ENCODE measurements around the gene PTEN.
"Not testable (repeated sequence)": the region's sequence is repeated elsewhere in the genome, so short reads cannot be mapped to it uniquely, and the experiment has no call there.

The PTEN gene

GRCh38 chr10:87866412-87866974 lies 3.1 kb downstream of the PTEN start:
- DNase-seq (ENCODE audit: low read depth, low spot score), result no peak
- no peaks in the 10 kb centered on the region for H3K36me3 ChIP-seq (ENCODE audit: insufficient read depth, insufficient read length, low read length)
- peak overlapping the region; percentile 61 for H3K9ac ChIP-seq (ENCODE audit: insufficient read length, low read depth)
- no peaks in the 10 kb centered on the region for H3K4me1 ChIP-seq (ENCODE audit: insufficient read depth, insufficient read length)
- H3K9me3 ChIP-seq (ENCODE audit: insufficient read depth, low read length), result no peaks in the 10 kb centered on the region
- no peak for TF ChIP-seq SUZ12 (IDR thresholded peaks at IDR 0.05; ENCODE audit: extremely low read depth, insufficient read depth, insufficient read length)
- TF ChIP-seq YY1 (IDR thresholded peaks at IDR 0.05; ENCODE audit: insufficient read depth, insufficient read length), result no peak
- TF ChIP-seq ZNF274 (IDR thresholded peaks at IDR 0.05; ENCODE audit: low read depth, low read length), result no peak
- H3K27me3 ChIP-seq (ENCODE audit: insufficient read depth, insufficient read length), result no peaks in the 10 kb centered on the region
- H3K4me3 ChIP-seq (ENCODE audit: insufficient read length, low read depth), result peak overlapping the region; percentile 76

- DNase-seq (ENCODE audit: low read depth, low spot score), result no peak
- Histone ChIP-seq H3K4me1 (ENCODE audit: insufficient read depth, insufficient read length) (no peaks in the 10 kb centered on the region), H3K9me3 (ENCODE audit: insufficient read depth, low read length) (no peaks in the 10 kb centered on the region), H3K27me3 (ENCODE audit: insufficient read depth, insufficient read length) (no peaks in the 10 kb centered on the region), H3K9ac (ENCODE audit: insufficient read length, low read depth) (no peak overlapping the region), H3K4me3 (ENCODE audit: insufficient read length, low read depth) (no peak overlapping the region), H3K36me3 (ENCODE audit: insufficient read depth, insufficient read length, low read length) (no peaks in the 10 kb centered on the region)
- no peak for TF ChIP-seq YY1 (IDR thresholded peaks at IDR 0.05; ENCODE audit: insufficient read depth, insufficient read length)
- no peak for TF ChIP-seq ZNF274 (IDR thresholded peaks at IDR 0.05; ENCODE audit: low read depth, low read length)
- no peak for TF ChIP-seq SUZ12 (IDR thresholded peaks at IDR 0.05; ENCODE audit: extremely low read depth, insufficient read depth, insufficient read length)
Observed at GRCh38 chr10:87867453-87867852, 4.0 kb downstream of the PTEN start.

- no peak overlapping the region for H3K9ac ChIP-seq (ENCODE audit: insufficient read length, low read depth)
Observed at GRCh38 chr10:87868277-87868676, 4.9 kb downstream of the PTEN start.

GRCh38 chr10:87869139-87869538 lies 5.7 kb downstream of the PTEN start:
- H3K9me3 ChIP-seq (ENCODE audit: insufficient read depth, low read length); H3K27me3 ChIP-seq (ENCODE audit: insufficient read depth, insufficient read length); H3K36me3 ChIP-seq (ENCODE audit: insufficient read depth, insufficient read length, low read length); H3K4me1 ChIP-seq (ENCODE audit: insufficient read depth, insufficient read length); H3K9ac ChIP-seq (ENCODE audit: insufficient read length, low read depth); H3K4me3 ChIP-seq (ENCODE audit: insufficient read length, low read depth); DNase-seq (ENCODE audit: low read depth, low spot score): not testable (repeated sequence)

More at GRCh38 chr10:87868277-87868676, 4.9 kb downstream of the PTEN start:
- no peak for TF ChIP-seq SUZ12 (IDR thresholded peaks at IDR 0.05; ENCODE audit: extremely low read depth, insufficient read depth, insufficient read length)
- TF ChIP-seq ZNF274 (IDR thresholded peaks at IDR 0.05; ENCODE audit: low read depth, low read length), result no peak
- H3K4me3 ChIP-seq (ENCODE audit: insufficient read length, low read depth), result no peak overlapping the region
- H3K4me1 ChIP-seq (ENCODE audit: insufficient read depth, insufficient read length), result no peaks in the 10 kb centered on the region
- H3K27me3 ChIP-seq (ENCODE audit: insufficient read depth, insufficient read length), result no peaks in the 10 kb centered on the region
- DNase-seq (ENCODE audit: low read depth, low spot score), result no peak
- no peaks in the 10 kb centered on the region for H3K36me3 ChIP-seq (ENCODE audit: insufficient read depth, insufficient read length, low read length)
- H3K9me3 ChIP-seq (ENCODE audit: insufficient read depth, low read length), result no peaks in the 10 kb centered on the region

- H3K36me3 ChIP-seq (ENCODE audit: insufficient read depth, insufficient read length, low read length), result no peaks in the 10 kb centered on the region
- no peak overlapping the region for H3K4me3 ChIP-seq (ENCODE audit: insufficient read length, low read depth)
- H3K27me3 ChIP-seq (ENCODE audit: insufficient read depth, insufficient read length), result no peaks in the 10 kb centered on the region
- H3K4me1 ChIP-seq (ENCODE audit: insufficient read depth, insufficient read length), result no peaks in the 10 kb centered on the region
- no peak overlapping the region for H3K9ac ChIP-seq (ENCODE audit: insufficient read length, low read depth)
- TF ChIP-seq YY1 (IDR thresholded peaks at IDR 0.05; ENCODE audit: insufficient read depth, insufficient read length) (no peak), ZNF274 (IDR thresholded peaks at IDR 0.05; ENCODE audit: low read depth, low read length) (no peak), SUZ12 (IDR thresholded peaks at IDR 0.05; ENCODE audit: extremely low read depth, insufficient read depth, insufficient read length) (no peak)
- no peaks in the 10 kb centered on the region for H3K9me3 ChIP-seq (ENCODE audit: insufficient read depth, low read length)
- no peak for DNase-seq (ENCODE audit: low read depth, low spot score)
Observed at GRCh38 chr10:87869773-87870551, 6.5 kb downstream of the PTEN start.

- H3K27me3 ChIP-seq (ENCODE audit: insufficient read depth, insufficient read length), result no peaks in the 10 kb centered on the region
- no peak for DNase-seq (ENCODE audit: low read depth, low spot score)
- no peaks in the 10 kb centered on the region for H3K4me1 ChIP-seq (ENCODE audit: insufficient read depth, insufficient read length)
- no peak overlapping the region for H3K4me3 ChIP-seq (ENCODE audit: insufficient read length, low read depth)
- no peaks in the 10 kb centered on the region for H3K9me3 ChIP-seq (ENCODE audit: insufficient read depth, low read length)
- no peaks in the 10 kb centered on the region for H3K36me3 ChIP-seq (ENCODE audit: insufficient read depth, insufficient read length, low read length)
- no peak for TF ChIP-seq SUZ12 (IDR thresholded peaks at IDR 0.05; ENCODE audit: extremely low read depth, insufficient read depth, insufficient read length)
- TF ChIP-seq ZNF274 (IDR thresholded peaks at IDR 0.05; ENCODE audit: low read depth, low read length), result no peak
- TF ChIP-seq YY1 (IDR thresholded peaks at IDR 0.05; ENCODE audit: insufficient read depth, insufficient read length), result no peak
- no peak overlapping the region for H3K9ac ChIP-seq (ENCODE audit: insufficient read length, low read depth)
Observed at GRCh38 chr10:87872828-87873227, 9.4 kb downstream of the PTEN start.

GRCh38 chr10:87873656-87874055 lies 10.2 kb downstream of the PTEN start:
- Histone ChIP-seq H3K9me3 (ENCODE audit: insufficient read depth, low read length) (no peaks in the 10 kb centered on the region), H3K9ac (ENCODE audit: insufficient read length, low read depth) (no peak overlapping the region), H3K27me3 (ENCODE audit: insufficient read depth, insufficient read length) (no peaks in the 10 kb centered on the region), H3K4me1 (ENCODE audit: insufficient read depth, insufficient read length) (no peaks in the 10 kb centered on the region), H3K36me3 (ENCODE audit: insufficient read depth, insufficient read length, low read length) (peaks cover 5% of the 10 kb centered on the region), H3K4me3 (ENCODE audit: insufficient read length, low read depth) (no peak overlapping the region)
- TF ChIP-seq ZNF274 (IDR thresholded peaks at IDR 0.05; ENCODE audit: low read depth, low read length) (no peak), SUZ12 (IDR thresholded peaks at IDR 0.05; ENCODE audit: extremely low read depth, insufficient read depth, insufficient read length) (no peak), YY1 (IDR thresholded peaks at IDR 0.05; ENCODE audit: insufficient read depth, insufficient read length) (no peak)
- DNase-seq (ENCODE audit: low read depth, low spot score), result no peak
